Measurements from ENCODE around the gene NR5A1.
A peak's percentile ranks its signal among the peaks of the same experiment; 100 is the strongest.

NR5A1 gene

DNA sequence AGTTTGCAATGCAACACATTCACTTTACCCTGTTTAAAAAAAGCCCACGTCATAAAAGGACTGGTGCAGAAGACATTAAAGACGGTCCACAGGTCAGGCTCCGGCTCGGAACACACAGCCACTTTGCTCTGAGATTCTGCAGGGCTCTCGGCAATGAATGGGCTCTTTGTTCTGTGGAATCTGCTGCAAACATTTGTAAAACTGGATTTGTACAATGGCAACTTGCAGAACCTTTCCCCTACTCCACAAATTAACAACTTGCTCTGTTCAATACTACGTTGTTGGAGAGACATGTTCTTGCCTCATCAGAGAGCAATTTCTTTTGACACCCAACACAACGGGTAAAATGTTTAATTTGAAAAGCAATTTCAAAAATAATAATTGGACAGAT, 13.0 kb upstream of the NR5A1 start:
- peaks cover 3% of the 10 kb centered on the region for H3K4me1 ChIP-seq (ENCODE audit: insufficient read depth, low read length, poor library complexity, severe bottlenecking)

DNA sequence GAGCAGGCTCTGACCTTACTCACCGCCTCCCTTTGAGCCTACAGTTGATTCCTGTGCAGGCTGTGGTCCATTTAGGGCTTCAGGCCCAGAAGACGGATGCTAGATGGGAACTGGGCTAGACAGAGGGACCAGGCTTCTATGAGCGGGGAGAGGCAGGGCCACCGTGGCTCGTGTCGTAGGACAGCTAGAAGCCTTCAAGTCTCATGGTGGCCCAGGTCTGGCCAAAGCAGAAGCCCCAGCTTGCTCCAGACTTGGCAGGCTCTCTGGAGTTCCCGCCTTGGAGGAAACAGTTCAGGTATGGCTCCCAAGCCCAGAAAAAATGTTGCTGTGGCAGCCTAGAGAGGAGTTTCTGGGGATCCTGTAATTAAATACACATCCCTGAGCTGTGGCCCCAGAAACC, 10.9 kb upstream of the NR5A1 start:
- Histone ChIP-seq H2AFZ (ENCODE audit: low read length) (no peak overlapping the region), H4K20me1 (ENCODE audit: insufficient read depth, low read length, poor library complexity, severe bottlenecking) (no peaks in the 10 kb centered on the region), H3K9me2 (replicated peaks; ENCODE audit: low read depth, low read length) (no peaks in the 10 kb centered on the region), H3K36me3 (ENCODE audit: insufficient read depth, low read length) (no peaks in the 10 kb centered on the region), H3K9ac (ENCODE audit: low read depth, low read length, poor library complexity, severe bottlenecking) (no peak overlapping the region), H3K79me2 (ENCODE audit: insufficient read depth, low read length) (no peaks in the 10 kb centered on the region), H3K4me3 (ENCODE audit: low read length, poor library complexity, severe bottlenecking) (no peak overlapping the region), H3F3A (ENCODE audit: low read depth) (no peaks in the 10 kb centered on the region), H3K27me3 (ENCODE audit: insufficient read depth, low read length, poor library complexity, severe bottlenecking) (no peaks in the 10 kb centered on the region), H3K4me1 (ENCODE audit: insufficient read depth, low read length, poor library complexity, severe bottlenecking) (peaks cover 3% of the 10 kb centered on the region), H3K4me2 (ENCODE audit: low read depth, low read length, poor library complexity, severe bottlenecking) (no peak overlapping the region), H3K9me3 (ENCODE audit: insufficient read depth, low read depth, low read length) (no peaks in the 10 kb centered on the region)
- TF ChIP-seq EZH2phosphoT487 (IDR thresholded peaks at IDR 0.05; ENCODE audit: borderline replicate concordance) = no peak
- TF ChIP-seq, protein P1, sequence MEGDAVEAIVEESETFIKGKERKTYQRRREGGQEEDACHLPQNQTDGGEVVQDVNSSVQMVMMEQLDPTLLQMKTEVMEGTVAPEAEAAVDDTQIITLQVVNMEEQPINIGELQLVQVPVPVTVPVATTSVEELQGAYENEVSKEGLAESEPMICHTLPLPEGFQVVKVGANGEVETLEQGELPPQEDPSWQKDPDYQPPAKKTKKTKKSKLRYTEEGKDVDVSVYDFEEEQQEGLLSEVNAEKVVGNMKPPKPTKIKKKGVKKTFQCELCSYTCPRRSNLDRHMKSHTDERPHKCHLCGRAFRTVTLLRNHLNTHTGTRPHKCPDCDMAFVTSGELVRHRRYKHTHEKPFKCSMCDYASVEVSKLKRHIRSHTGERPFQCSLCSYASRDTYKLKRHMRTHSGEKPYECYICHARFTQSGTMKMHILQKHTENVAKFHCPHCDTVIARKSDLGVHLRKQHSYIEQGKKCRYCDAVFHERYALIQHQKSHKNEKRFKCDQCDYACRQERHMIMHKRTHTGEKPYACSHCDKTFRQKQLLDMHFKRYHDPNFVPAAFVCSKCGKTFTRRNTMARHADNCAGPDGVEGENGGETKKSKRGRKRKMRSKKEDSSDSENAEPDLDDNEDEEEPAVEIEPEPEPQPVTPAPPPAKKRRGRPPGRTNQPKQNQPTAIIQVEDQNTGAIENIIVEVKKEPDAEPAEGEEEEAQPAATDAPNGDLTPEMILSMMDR (conservative IDR thresholded peaks at IDR 0.05; ENCODE audit: low read length) = no peak

More for the DNA sequence above, 13.0 kb upstream of the NR5A1 start:
- H3K9me3 ChIP-seq (ENCODE audit: insufficient read depth, low read depth, low read length) = no peaks in the 10 kb centered on the region
- no peaks in the 10 kb centered on the region for H3K27me3 ChIP-seq (ENCODE audit: insufficient read depth, low read length, poor library complexity, severe bottlenecking)
- no peaks in the 10 kb centered on the region for H4K20me1 ChIP-seq (ENCODE audit: insufficient read depth, low read length, poor library complexity, severe bottlenecking)
- no peaks in the 10 kb centered on the region for H3F3A ChIP-seq (ENCODE audit: low read depth)
- no peaks in the 10 kb centered on the region for H3K9me2 ChIP-seq (replicated peaks; ENCODE audit: low read depth, low read length)
- TF ChIP-seq, protein P1 (conservative IDR thresholded peaks at IDR 0.05; ENCODE audit: low read length) = no peak
- TF ChIP-seq EZH2phosphoT487 (IDR thresholded peaks at IDR 0.05; ENCODE audit: borderline replicate concordance) = no peak
- no peaks in the 10 kb centered on the region for H3K79me2 ChIP-seq (ENCODE audit: insufficient read depth, low read length)
- H3K36me3 ChIP-seq (ENCODE audit: insufficient read depth, low read length) = peaks cover 5% of the 10 kb centered on the region; the same call in 1 of the 2 replicates
- no peak overlapping the region for H3K9ac ChIP-seq (ENCODE audit: low read depth, low read length, poor library complexity, severe bottlenecking)
- H3K4me3 ChIP-seq (ENCODE audit: low read length, poor library complexity, severe bottlenecking) = no peak overlapping the region
- no peak overlapping the region for H2AFZ ChIP-seq (ENCODE audit: low read length)
- no peak overlapping the region for H3K4me2 ChIP-seq (ENCODE audit: low read depth, low read length, poor library complexity, severe bottlenecking)

DNA sequence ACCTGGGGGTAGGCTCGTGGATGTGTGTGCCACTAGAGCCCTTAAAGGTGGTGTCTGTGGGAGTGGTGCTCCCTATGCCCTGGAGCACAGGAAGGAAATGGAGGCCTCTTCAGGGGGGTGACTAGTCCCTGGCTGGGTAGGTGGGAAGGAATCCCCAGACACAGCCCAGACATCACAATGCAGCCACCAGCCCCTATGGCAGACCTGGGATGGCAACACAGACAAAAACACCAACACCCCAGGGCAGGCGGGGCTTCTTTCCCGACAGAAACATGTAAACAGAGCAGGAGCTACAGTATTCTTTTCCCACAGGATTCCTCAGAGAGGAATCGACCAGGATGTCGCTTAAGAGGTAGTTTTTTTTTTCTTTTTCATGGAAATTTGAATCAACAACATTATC, 10.4 kb upstream of the NR5A1 start:
- no peak overlapping the region for H3K9ac ChIP-seq (ENCODE audit: low read depth, low read length, poor library complexity, severe bottlenecking)
- peaks cover 3% of the 10 kb centered on the region for H3K4me1 ChIP-seq (ENCODE audit: insufficient read depth, low read length, poor library complexity, severe bottlenecking)
- no peak overlapping the region for H2AFZ ChIP-seq (ENCODE audit: low read length)
- H3K4me2 ChIP-seq (ENCODE audit: low read depth, low read length, poor library complexity, severe bottlenecking) = peak overlapping the region; percentile 3
- no peak overlapping the region for H3K4me3 ChIP-seq (ENCODE audit: low read length, poor library complexity, severe bottlenecking)
- no peaks in the 10 kb centered on the region for H3K36me3 ChIP-seq (ENCODE audit: insufficient read depth, low read length)
- no peaks in the 10 kb centered on the region for H3K79me2 ChIP-seq (ENCODE audit: insufficient read depth, low read length)
- no peaks in the 10 kb centered on the region for H3K27me3 ChIP-seq (ENCODE audit: insufficient read depth, low read length, poor library complexity, severe bottlenecking)
- no peaks in the 10 kb centered on the region for H4K20me1 ChIP-seq (ENCODE audit: insufficient read depth, low read length, poor library complexity, severe bottlenecking)
- no peak for TF ChIP-seq EZH2phosphoT487 (IDR thresholded peaks at IDR 0.05; ENCODE audit: borderline replicate concordance)
- TF ChIP-seq, protein P1 (conservative IDR thresholded peaks at IDR 0.05; ENCODE audit: low read length) = no peak
- H3K9me2 ChIP-seq (replicated peaks; ENCODE audit: low read depth, low read length) = no peaks in the 10 kb centered on the region
- H3F3A ChIP-seq (ENCODE audit: low read depth) = no peaks in the 10 kb centered on the region
- H3K9me3 ChIP-seq (ENCODE audit: insufficient read depth, low read depth, low read length) = no peaks in the 10 kb centered on the region
